Astrocyte of the spinal cord (primary cell): Measurements from ENCODE around the gene MPHOSPH10.
A peak's percentile ranks its signal among the peaks of the same experiment; 100 is the strongest.
"Not testable (repeated sequence)": the region's sequence is repeated elsewhere in the genome, so short reads cannot be mapped to it uniquely, and the experiment has no call there.

Source experiments
- DNase-seq: peaks from one replicate; pipeline ENCODE4 v3.0.0; 2011; ENCODE audit warnings: low read depth, low spot score
- H3K4me3 ChIP-seq: 2 replicates; pipeline ENCODE4 v1.5.1; 2011; ENCODE audit warnings: low read depth, mild to moderate bottlenecking, low read length, moderate library complexity
- CTCF ChIP-seq: IDR thresholded peaks from 2 replicates; pipeline ENCODE4 v1.5.1; 2012; ENCODE audit warnings: low read depth, mild to moderate bottlenecking, low read length, inconsistent platforms
- in situ Hi-C: cut with HindIII; loops from 2 replicates; pipeline ENCODE4 v1.10.0; 2017; ENCODE audit warnings: low sequenced_read_pairs

Gene MPHOSPH10

GRCh38 chr2:71129114-71129901, 1.1 kb upstream of the MPHOSPH10 start:
- in situ Hi-C loops: no loop called here
- TF ChIP-seq CTCF: no peak
- DNase-seq: peak; percentile 10
- peak overlapping the region; percentile 89 for H3K4me3 ChIP-seq

- no peak for TF ChIP-seq CTCF
- in situ Hi-C loops: no loop called here
- H3K4me3 ChIP-seq: peak overlapping the region; percentile 89
- DNase-seq: no peak
These were observed 607 bp upstream of the MPHOSPH10 start for GRCh38 chr2:71129902-71130151.

DNA sequence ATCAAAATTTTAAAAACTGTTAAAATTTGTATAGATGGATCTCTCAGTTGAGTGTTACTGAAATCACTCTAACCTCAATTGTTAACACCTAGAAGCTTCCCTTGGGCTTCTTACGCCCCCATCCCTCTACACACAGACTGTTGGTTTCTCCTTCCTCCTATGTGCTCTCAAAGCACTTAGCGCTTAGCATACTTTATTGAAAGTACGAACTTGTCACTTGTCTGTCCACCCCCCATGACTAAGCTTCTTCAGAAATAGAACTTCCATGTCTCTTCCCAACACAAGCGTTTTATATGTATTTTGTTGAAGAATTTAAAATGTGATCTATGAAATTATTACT, 441 bp downstream of the MPHOSPH10 start:
- in situ Hi-C loops: no loop called here
- DNase-seq: no peak
- no peak for TF ChIP-seq CTCF
- peak overlapping the region; percentile 89 for H3K4me3 ChIP-seq

DNA sequence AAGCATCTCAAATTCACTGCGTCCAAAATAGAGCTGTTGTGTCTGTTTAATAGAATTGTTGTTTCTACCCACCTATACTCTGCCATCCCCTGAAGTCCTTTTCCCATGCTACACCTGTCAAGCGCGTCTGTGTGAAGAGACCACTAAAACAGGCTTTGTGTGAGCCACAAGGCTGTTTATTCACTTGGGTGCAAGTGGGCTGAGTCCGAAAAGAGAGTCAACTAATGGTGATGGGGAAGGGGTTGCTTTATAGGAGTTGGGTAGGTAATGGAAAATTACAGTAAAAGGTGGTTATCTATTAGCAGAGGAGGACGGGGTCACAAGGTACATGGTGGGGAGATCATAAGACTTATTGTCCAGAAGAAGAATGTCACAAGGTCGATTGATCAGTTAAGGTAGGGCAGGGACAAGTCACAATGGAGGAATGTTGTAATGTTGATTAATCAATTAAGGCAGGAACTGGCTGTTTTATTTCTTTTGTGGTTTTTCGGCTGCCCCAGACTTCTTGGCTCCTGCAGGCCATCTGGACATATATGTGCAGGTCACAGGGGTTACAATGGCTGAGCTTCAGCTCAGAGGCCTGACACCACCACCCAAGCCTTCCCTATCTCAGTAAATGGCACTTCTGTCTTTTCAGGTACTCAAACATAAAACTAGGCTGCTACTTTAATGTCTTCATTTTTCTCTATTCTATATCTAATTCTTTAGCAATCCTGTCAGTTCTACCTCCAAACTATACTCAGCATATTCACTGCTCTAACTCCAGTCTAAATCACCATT, 1.1 kb downstream of the MPHOSPH10 start:
- H3K4me3 ChIP-seq: peak overlapping the region; percentile 89
- in situ Hi-C loops, DNase-seq: not testable (repeated sequence)

DNA sequence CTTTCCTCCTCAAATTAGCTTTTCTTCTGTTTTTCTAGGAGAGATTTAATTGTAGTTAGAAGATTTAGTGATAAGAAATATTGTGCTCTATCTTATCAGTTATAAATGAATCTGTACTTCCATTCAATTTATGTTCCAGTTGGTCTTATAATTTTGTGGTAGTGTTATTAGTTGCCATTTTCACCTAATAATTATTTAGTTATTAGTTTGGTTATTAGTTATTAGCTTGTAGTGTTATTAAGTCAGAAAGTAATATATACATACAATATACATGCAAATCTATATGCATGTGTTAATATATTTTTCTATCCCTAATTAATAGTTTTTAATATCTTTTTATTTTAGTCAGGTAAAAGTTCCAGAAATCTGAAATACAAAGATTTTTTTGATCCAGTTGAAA, 3.2 kb downstream of the MPHOSPH10 start:
- no peak for TF ChIP-seq CTCF
- H3K4me3 ChIP-seq: no peak overlapping the region
- in situ Hi-C loops: no loop called here
- DNase-seq: no peak

GRCh38 chr2:71136174-71136573, 5.7 kb downstream of the MPHOSPH10 start:
- in situ Hi-C loops: no loop called here
- DNase-seq: no peak
- H3K4me3 ChIP-seq: no peak overlapping the region
- no peak for TF ChIP-seq CTCF

DNA sequence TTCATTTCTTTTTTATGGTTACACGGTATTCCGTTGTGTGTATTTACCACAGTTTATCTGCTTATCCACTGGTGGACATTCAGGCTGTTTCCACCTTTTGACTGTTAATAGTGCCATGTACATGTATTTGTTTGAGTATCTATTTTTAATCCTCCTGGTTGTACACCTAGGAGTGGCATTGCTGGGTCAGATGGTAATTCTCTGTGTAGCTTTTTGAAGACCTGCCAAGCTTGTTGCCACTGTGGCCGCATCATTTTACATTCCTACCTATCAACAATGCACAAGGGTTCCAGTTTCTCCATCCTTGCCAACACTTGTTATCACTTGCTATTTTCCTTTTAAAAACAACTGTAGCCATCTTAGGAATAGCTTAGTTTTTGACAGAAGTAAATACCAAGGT, 13.3 kb downstream of the MPHOSPH10 start:
- in situ Hi-C loops: no loop called here
- H3K4me3 ChIP-seq: no peak overlapping the region
- no peak for DNase-seq
- no peak for TF ChIP-seq CTCF
